Calu3 (cell line): ENCODE data around the gene AGBL4. TPM values are rescaled to one million over a fixed set of nuclear protein-coding genes. Genes with fewer than 3 reads are reported as not detected.

Experiments used
- BruUV-seq: library from RNA; stranded (reverse); fragments of 400-500 nt; replicated peaks from 2 replicates; lab custom pipeline; 2021; lab: Mats Ljungman, UMichigan
- CTCF ChIA-PET: fragments of 300-600 bp; sonication (Branson Sonifier 250); formaldehyde crosslinking; loops from one replicate; lab custom pipeline; 2022; ENCODE audit warnings: antibody characterized with exemption; lab: Charles Lee
- DNase-seq: peaks from one replicate; pipeline ENCODE4 v3.0.0; 2022
- H3K27ac Mint-ChIP-seq: one replicate; pipeline ENCODE4 v1.8.0; 2022; ENCODE audit warnings: mixed read lengths; ENCODE audit not compliant: unreplicated experiment
- H3K27me3 Mint-ChIP-seq: one replicate; pipeline ENCODE4 v1.8.0; 2022; ENCODE audit warnings: mixed read lengths; ENCODE audit not compliant: unreplicated experiment
- H3K36me3 Mint-ChIP-seq: one replicate; pipeline ENCODE4 v1.8.0; 2022; ENCODE audit warnings: mild to moderate bottlenecking, moderate library complexity, mixed read lengths; ENCODE audit not compliant: insufficient read depth, unreplicated experiment
- H3K4me1 Mint-ChIP-seq: one replicate; pipeline ENCODE4 v1.8.0; 2022; ENCODE audit warnings: mild to moderate bottlenecking, low read depth, mixed read lengths; ENCODE audit not compliant: unreplicated experiment
- H3K4me3 Mint-ChIP-seq: one replicate; pipeline ENCODE4 v1.8.0; 2022; ENCODE audit warnings: mild to moderate bottlenecking, low read depth, moderate library complexity, mixed read lengths; ENCODE audit not compliant: unreplicated experiment
- H3K9me3 Mint-ChIP-seq: one replicate; pipeline ENCODE4 v1.8.0; 2022; ENCODE audit warnings: low read depth, mixed read lengths; ENCODE audit not compliant: unreplicated experiment
- intact Hi-C: fragments of 100-400 bp; cut with micrococcal nuclease; formaldehyde crosslinking; loops from one replicate; pipeline ENCODE4 v1.10.0; 2022; ENCODE audit not compliant: unreplicated experiment
- total RNA-seq: library from RNA; stranded (reverse); gene quantifications from 2 replicates; pipeline ENCODE4 v1.2.3, GENCODE V29; 2022
- TF ChIP-seq, protein P1 (sequence below): fragments of 200-600 bp; IDR thresholded peaks from one replicate; pipeline ENCODE4 v1.8.0; 2022; ENCODE audit warnings: antibody characterized with exemption; ENCODE audit not compliant: unreplicated experiment

The AGBL4 gene
- total RNA-seq, 1 experiment from 2014 or later = not detected

DNA sequence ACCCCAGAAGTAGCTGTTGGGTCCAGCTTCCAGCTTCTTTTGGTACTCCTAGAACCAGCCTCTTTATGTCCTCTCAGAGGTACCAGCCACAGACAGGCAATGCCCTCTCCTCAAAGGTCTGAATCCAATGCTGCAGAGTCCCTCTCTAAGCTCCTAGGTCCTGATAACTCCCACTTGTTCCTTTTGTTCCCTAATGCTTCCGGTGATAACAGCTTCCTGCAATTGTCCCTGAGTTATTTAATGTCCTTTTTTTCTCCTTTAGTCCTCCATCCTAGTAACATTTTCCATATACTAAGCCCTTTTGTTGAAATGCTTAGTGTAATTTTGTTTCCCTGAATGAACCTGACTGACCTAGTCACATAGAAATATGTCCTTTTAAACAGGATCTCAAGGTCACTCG, 1045.3 kb downstream of the AGBL4 start:
- intact Hi-C loops = no loop called here
- Mint-ChIP-seq H3K4me3 (no peak overlapping the region), H3K4me1 (no peaks in the 10 kb centered on the region), H3K27ac (no peak overlapping the region), H3K27me3 (no peaks in the 10 kb centered on the region), H3K36me3 (no peaks in the 10 kb centered on the region), H3K9me3 (peaks cover 3% of the 10 kb centered on the region)
- no peak for DNase-seq
- CTCF ChIA-PET = no interaction called here
- TF ChIP-seq, protein P1, sequence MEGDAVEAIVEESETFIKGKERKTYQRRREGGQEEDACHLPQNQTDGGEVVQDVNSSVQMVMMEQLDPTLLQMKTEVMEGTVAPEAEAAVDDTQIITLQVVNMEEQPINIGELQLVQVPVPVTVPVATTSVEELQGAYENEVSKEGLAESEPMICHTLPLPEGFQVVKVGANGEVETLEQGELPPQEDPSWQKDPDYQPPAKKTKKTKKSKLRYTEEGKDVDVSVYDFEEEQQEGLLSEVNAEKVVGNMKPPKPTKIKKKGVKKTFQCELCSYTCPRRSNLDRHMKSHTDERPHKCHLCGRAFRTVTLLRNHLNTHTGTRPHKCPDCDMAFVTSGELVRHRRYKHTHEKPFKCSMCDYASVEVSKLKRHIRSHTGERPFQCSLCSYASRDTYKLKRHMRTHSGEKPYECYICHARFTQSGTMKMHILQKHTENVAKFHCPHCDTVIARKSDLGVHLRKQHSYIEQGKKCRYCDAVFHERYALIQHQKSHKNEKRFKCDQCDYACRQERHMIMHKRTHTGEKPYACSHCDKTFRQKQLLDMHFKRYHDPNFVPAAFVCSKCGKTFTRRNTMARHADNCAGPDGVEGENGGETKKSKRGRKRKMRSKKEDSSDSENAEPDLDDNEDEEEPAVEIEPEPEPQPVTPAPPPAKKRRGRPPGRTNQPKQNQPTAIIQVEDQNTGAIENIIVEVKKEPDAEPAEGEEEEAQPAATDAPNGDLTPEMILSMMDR = no peak
- BruUV-seq = no TSS peak

DNA sequence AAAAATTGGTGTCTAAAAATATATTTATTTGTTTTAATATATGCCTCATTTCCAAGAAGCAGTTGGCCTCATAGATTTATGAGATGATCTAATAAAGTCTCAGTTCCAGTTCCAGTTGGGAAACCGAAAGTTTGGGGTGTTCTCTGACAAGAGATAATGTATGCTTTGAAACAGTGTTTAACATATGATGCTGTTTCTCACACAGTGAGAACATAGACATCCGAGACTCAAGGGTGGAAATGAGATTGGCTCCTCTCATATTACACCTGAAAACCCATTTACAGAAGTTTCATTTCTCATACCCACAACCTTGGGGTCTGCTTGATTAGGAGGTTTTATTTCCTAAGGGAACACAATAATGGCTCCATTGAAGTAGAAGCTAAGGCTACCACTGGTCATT, 1046.5 kb downstream of the AGBL4 start:
- Mint-ChIP-seq H3K27me3 (no peaks in the 10 kb centered on the region), H3K9me3 (peaks cover 3% of the 10 kb centered on the region), H3K36me3 (no peaks in the 10 kb centered on the region), H3K4me1 (no peaks in the 10 kb centered on the region), H3K4me3 (no peak overlapping the region), H3K27ac (no peak overlapping the region)
- CTCF ChIA-PET = no interaction called here
- intact Hi-C loops = no loop called here
- no TSS peak for BruUV-seq
- no peak for DNase-seq
- TF ChIP-seq, protein P1 = no peak

DNA sequence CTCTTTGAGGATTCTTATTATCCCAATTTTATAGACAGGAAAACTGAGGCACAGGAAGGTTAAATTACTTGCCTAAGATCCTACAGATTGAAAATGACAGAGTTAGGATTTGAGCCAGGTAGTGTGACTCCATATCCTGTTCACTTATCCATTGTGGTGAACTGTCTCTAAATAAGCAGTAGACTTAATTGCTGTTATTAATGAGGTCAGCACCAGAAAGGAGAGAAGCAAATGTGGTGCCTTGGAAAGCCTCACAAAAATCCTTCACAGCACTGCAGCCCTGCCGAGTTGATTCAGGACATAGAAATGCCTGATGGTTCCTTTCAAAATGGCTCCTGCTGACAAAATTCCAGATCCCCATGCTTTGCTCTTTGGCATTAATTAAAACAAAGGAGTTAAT, 1053.8 kb downstream of the AGBL4 start:
- BruUV-seq = no TSS peak
- H3K4me3 Mint-ChIP-seq = no peak overlapping the region
- no peaks in the 10 kb centered on the region for H3K4me1 Mint-ChIP-seq
- no peaks in the 10 kb centered on the region for H3K9me3 Mint-ChIP-seq
- no peaks in the 10 kb centered on the region for H3K27me3 Mint-ChIP-seq
- CTCF ChIA-PET = no interaction called here
- intact Hi-C loops = no loop called here
- TF ChIP-seq, protein P1 = no peak
- no peaks in the 10 kb centered on the region for H3K36me3 Mint-ChIP-seq
- no peak overlapping the region for H3K27ac Mint-ChIP-seq
- no peak for DNase-seq

DNA sequence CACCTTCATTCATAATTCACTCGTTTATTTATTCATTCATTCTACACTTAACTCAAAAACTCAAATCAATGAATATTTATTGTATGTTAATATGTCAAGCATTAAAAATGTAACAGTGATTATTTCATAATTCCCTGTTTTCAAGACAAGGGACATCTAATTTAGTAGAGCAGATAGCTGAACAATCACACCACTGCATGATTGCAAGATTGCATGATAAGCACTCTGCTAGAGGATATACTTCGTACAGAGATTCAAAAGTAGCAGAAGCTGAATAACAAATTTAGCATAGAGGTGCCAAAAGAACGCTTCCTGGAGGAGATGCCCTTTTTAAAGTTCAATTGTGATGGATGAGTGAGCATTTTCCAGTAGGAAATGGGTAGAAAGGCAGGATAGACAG, 1056.4 kb downstream of the AGBL4 start:
- CTCF ChIA-PET = no interaction called here

More for the DNA sequence above, 1056.4 kb downstream of the AGBL4 start:
- TF ChIP-seq, protein P1 = no peak
- Mint-ChIP-seq H3K4me3 (no peak overlapping the region), H3K36me3 (no peaks in the 10 kb centered on the region), H3K27me3 (no peaks in the 10 kb centered on the region), H3K9me3 (no peaks in the 10 kb centered on the region), H3K4me1 (no peaks in the 10 kb centered on the region), H3K27ac (no peak overlapping the region)
- BruUV-seq = no TSS peak
- no peak for DNase-seq
- intact Hi-C loops = no loop called here
